Skin of body (tissue), 2 donors: ENCODE data around the gene SLC11A1. TPM values are rescaled to one million over a fixed set of nuclear protein-coding genes. Genes with fewer than 3 reads are reported as not detected.

Experiments used
- DNase-seq: peaks from one replicate; lab custom pipeline; 2025; lab: John Stamatoyannopoulos, UW
- total RNA-seq: library from RNA; depleted of rRNA; stranded (reverse); fragments of >200 nt; gene quantifications from one replicate; pipeline ENCODE4 v1.2.3, GENCODE V29; 2014

Gene SLC11A1
- total RNA-seq, 1 donor from 2014 or later, result 7.9 TPM

DNA sequence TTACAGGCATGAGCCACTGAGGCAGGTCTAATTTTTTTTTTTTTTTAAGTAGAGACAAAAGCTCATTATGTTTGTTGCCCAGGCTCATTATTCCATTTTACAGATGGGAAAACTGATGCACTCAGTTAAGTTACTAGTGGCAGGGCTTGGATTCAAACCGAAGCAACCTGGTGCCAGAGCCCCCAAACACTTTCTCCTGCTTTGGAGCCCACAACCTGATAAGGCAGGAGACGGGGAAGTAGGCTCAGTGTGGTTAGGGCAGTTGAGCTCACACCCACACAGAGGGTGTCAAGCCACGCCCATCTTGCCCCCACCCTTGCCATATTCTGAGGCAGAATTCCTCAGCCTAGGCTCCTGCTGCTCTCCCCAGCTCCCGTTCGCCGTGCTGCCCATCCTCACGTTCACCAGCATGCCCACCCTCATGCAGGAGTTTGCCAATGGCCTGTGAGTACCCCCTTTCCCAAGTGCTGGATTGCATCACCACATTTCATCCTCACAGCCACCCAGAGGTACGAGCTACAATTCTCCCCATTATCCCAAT is 11.7 kb downstream of the SLC11A1 start:
- DNase-seq, result no peak

GRCh38 chr2:218394298-218395089 is 12.4 kb downstream of the SLC11A1 start:
- no peak for DNase-seq

- DNase-seq, result no peak
Measured at GRCh38 chr2:218395090-218395444, 13.0 kb downstream of the SLC11A1 start.

DNA sequence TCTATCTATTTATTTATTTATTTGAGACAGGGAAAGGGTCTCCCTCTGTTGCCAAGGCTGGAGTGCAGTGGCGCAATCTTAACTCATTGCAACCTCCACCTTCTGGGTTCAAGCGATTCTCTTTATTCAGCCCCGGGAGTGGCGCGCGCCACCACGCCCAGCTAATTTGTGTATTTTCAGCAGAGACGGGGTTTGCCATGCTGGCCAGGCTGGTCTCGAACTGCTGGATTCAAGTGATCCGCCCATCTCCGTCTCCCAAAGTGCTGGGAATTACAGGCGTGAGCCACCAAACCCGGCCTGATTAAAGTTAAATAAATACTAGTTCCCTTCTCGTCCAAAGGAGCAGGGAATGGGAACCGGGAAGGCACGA is 13.4 kb downstream of the SLC11A1 start:
- DNase-seq, result no peak

DNA sequence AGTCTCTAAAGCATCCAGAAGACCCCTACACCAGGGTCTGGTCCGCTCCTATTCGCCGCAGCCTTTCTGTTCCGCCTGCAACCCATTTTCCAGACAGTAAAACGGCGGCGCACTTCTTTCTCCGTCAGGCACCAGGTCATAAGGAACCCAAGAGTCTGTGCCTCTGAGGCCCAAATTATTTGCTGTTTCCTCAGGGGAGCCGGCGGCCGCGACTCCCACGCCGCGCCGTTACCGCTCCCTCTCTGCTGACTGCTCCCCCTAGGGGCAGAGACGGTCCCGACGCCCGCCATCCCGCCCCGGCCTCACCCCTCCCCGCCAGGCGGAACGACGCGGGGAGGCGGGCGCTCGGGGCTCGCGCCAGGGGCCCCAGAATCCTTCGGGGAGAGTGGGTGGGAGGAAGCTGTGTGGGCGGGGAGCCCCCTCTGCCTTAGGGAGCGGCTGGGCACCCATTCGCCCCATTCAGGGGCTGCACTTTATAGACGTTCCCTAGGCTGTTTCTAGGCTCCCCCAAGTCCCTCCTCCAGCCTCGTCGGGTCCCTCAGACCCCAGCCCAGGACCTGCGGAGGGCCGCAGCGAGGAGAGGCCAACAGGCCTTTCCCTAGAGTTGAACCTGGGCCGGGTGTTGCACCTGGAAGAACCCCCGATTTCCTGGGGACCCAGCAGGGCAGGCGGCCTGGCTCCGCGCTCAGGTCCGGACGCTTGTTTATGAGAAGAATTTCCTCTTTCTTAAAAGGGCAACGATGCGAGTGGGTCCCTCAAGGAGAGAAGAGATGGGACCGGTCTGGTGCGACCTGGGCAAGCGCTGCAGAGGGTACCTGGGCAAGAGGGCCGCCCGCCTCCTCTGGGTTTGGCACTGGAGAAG is 14.0 kb downstream of the SLC11A1 start:
- peak; percentile 97 for DNase-seq

GRCh38 chr2:218396688-218397462 is 14.8 kb downstream of the SLC11A1 start:
- peak; percentile 68 for DNase-seq

GRCh38 chr2:218397463-218397819 is 15.4 kb downstream of the SLC11A1 start:
- no peak for DNase-seq

GRCh38 chr2:218397820-218398436 is 15.9 kb downstream of the SLC11A1 start:
- DNase-seq, result peak; percentile 65

DNA sequence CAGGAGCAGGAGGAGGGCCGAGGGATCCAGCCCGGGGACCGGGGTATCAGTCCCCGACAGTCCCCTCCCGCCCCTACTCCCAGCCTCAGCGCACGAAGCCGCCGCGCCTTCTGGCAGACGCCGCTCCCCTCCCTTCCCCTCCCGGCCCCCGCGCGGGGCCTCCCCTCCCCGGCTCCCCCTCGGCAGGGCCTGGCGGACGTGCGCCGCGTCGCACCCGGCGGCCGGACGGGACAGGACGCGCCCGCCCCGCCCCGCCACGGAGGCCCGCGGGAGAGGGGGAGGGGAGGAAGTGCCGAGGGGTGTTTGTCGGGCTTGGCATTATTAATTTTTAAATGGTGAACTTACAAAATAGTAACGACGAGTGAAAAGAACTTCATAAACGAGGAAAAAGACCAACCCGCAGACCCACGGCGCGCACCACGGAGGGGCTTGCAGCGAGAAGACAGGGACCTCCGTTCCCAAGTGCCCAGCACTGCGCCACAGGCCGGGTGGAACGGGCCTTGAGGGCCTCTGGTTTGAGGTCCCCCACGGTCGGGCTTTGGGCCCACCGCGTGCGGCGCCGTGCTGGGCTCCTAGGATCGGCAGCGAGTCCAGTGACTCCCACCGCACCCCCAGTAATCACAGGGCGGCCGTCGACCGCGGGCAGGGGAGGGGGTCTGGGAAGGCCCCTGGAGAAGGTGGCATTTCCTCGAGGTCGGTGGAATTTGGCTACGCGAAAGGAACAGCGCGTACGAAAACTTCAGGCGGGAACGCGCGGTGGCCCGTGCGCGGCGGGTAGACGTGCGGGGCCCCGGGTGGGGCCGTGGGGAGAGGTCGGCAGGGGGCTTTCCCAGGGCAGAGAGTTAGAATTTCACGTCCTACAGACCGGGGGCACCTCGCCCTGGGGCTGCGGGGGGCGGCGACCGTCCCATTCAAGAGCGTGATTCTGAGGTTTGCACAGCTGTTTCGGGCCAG is 16.6 kb downstream of the SLC11A1 start:
- peak; percentile 65 for DNase-seq

GRCh38 chr2:218399391-218400166 is 17.5 kb downstream of the SLC11A1 start, which contains the start of gene CTDSP1:
Gene CTDSP1, plus strand, starts transcription at chr2:218399868. Its CDS starts 223 bp downstream, at chr2:218400091.
- DNase-seq, result peak; percentile 96

DNA sequence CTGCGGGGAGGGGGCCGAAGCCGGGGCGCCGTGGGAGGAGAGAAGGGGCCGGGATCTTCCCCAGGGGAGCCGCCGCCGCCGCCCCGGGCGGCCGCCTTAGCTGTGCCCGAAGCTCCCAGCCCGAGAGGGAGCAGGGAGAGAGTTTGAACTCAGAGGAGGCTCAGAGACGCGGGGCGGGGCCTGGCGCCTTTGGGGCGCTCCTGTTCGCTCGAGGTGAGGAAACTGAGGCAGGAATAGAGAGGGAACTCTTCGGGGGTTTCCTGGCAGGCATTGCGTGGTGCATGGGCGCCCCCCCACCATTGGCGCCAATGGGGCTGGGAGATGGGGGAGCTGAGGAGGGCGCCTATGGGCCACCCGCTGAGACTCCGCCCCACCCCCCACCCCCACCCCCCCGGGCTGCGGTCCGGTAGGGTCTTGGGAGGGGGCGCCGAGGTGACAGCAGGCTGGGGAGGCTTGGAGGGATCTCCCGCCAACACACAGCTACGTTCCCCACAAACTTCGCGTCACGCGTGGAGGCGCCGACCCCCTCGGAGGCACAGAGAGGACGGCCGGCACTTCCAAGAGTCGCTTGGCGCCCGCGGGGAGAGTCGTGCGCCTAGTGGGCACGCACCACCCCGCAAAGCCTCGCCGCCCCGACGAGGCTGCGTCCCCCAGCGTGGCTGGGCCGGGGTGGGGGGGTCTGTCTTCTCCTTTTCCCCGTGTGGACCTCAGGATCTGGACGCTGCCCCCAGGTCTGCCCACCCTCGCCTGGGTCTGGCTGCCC is 18.3 kb downstream of the SLC11A1 start:
- no peak for DNase-seq

DNA sequence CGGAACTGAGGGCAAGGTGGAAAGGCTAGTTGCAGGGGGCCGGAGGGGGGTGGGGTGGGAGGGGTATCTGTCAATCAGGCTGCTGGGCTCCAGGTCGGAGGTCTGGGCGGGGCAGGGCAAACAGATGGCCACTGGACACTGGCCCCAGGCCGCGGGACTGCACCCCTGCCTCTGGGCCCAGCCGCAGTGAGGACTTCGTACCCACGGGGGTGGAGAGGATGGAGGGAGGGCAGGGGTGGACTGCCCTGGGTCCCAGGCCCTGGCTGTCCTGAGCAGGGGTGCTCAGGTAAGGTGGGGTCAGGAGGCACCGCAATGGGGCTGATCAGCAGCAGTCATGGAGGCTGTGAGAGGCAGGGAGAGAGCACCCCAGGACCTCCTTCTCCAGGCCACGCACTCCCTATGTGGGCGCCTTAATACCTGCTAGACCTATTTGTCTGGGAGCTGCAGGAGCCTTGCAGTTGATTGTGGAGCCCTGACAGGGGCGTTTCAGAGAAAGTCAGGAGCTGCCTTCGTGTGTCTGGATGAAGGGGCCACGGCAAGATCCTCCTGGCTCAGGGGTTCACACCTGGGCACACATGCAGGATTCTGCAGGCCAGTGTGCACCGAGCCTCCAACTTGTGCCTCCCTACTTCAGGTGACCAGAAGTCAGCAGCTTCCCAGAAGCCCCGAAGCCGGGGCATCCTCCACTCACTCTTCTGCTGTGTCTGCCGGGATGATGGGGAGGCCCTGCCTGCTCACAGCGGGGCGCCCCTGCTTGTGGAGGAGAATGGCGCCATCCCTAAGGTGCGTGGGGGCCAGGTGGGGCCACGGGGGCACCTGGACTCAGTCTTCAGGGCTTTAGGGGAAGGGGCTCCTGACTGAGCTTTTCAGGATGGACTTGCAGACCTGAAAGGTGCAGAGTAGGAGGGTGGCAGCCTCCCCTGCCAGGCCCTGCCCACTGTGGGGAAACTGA is 19.1 kb downstream of the SLC11A1 start:
- DNase-seq, result no peak

DNA sequence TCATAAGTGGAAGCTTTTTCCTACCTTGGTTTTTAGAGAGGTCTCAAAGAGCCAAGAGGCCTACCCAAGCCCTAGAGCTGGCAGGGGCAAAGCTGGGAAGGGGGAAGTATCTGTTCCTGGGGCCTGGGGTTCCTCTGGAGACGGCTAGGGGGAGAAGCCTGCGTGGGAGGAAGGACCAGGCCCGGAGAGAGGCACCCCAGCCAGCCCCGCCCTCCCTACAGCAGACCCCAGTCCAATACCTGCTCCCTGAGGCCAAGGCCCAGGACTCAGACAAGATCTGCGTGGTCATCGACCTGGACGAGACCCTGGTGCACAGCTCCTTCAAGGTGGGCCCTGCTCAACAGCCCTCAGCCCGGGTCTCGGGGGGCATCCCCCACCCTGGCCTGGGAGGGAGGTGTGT is 19.8 kb downstream of the SLC11A1 start:
- no peak for DNase-seq

DNA sequence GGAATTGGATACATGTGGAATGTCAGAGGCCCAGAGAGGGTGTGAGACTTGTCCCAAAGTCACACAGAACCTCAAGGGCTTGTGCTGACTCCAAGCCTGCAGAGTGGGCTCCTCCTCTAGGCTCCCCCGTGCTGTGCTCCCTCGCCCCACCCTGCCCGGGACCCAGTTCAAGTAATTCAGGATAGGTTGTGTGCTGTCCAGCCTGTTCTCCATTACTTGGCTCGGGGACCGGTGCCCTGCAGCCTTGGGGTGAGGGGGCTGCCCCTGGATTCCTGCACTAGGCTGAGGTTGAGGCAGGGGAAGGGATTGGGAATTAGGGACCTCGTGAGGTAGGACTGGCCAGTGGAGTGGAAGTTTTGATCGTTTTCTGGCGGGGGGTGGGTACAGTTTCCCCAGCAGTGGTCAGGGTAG is 20.4 kb downstream of the SLC11A1 start:
- no peak for DNase-seq

DNA sequence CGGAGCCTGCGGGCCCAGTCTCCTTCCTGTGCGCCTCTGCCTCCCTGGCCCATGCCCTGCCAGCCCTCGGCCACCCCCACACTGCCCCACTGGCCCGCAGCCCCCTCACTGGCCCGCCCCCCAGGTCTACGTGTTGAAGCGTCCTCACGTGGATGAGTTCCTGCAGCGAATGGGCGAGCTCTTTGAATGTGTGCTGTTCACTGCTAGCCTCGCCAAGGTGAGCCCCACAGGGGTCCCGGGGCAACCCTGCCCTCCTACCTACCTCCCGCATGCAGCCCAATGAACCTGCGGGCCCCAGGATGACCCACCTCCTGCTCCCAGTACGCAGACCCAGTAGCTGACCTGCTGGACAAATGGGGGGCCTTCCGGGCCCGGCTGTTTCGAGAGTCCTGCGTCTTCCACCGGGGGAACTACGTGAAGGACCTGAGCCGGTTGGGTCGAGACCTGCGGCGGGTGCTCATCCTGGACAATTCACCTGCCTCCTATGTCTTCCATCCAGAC is 20.9 kb downstream of the SLC11A1 start:
- DNase-seq, result no peak

- DNase-seq, result no peak
Measured at GRCh38 chr2:218403810-218404209, 21.7 kb downstream of the SLC11A1 start.
